VCaP (cell line): ENCODE data around the gene LRRC32.
A peak's percentile ranks its signal among the peaks of the same experiment; 100 is the strongest.

Experiments used
- H3K27ac ChIP-seq: fragments of 450-650 bp; 2 replicates; pipeline ENCODE4 v1.5.1; 2017
- TF ChIP-seq, protein P1 (sequence below): fragments of 450-650 bp; conservative IDR thresholded peaks from 2 replicates; pipeline ENCODE4 v1.5.1; 2017; ENCODE audit warnings: mild to moderate bottlenecking, moderate library complexity

The LRRC32 gene

DNA sequence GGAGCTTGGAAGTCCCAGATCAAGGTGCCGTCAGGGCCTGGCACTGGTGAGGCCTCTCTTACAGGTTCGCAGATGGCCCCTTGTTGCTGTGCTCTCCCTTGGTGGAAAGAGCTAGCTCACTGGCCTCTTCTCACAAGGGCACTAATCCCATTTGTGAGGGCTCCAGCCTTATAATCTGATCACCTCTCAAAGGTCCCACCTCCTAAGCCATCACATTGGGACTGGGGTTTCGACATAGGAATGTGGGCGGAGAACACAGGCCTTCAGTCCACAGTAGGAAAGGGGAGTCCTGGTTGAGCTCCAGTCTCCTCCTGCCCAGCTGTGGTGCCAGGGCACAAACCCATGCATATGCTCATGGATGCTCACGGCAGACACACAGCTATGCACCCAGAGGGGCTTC is 14.0 kb upstream of the LRRC32 start:
- no peak overlapping the region for H3K27ac ChIP-seq
- TF ChIP-seq, protein P1, sequence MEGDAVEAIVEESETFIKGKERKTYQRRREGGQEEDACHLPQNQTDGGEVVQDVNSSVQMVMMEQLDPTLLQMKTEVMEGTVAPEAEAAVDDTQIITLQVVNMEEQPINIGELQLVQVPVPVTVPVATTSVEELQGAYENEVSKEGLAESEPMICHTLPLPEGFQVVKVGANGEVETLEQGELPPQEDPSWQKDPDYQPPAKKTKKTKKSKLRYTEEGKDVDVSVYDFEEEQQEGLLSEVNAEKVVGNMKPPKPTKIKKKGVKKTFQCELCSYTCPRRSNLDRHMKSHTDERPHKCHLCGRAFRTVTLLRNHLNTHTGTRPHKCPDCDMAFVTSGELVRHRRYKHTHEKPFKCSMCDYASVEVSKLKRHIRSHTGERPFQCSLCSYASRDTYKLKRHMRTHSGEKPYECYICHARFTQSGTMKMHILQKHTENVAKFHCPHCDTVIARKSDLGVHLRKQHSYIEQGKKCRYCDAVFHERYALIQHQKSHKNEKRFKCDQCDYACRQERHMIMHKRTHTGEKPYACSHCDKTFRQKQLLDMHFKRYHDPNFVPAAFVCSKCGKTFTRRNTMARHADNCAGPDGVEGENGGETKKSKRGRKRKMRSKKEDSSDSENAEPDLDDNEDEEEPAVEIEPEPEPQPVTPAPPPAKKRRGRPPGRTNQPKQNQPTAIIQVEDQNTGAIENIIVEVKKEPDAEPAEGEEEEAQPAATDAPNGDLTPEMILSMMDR, result no peak

DNA sequence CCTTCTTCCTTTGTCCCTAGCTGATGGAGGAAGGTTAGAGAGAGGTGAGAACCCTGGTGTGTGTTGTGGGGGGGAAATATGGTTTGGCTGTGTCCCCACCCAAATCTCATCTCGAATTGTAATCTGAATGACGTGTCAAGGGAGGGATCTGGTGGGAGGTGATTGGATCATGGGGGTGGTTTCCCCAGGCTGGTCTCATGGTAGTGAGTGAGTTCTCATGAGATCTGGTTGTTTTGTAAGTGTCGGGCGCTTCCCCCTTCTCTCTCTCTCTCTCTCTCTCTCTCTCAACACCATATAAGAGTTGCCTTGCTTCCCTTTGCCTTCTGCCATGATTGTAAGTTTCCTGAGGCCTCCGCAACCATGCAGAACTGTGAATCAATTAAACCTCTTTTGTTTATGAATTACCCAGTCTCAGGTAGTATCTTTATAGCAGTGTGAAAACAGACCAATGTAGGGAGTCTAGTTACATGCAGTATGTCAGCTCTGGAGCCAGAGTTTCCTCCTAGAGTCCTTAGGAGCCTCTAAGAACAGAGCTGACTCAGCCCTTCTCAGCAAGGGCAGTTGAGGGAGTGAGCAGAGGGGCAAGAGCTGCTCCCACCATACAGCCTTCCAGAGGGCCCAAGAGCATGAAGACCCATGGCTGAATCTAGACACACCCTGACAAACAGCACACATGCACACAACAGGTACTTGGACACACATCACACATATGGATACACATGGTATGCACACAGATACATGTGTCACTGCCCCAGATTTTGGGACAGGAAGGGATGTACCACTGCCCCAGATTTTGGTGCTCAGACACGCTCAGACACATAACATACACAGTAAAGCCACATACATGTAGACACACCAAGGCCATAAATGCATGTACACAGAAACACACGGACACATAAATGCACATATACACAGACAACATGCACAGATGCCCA is 12.9 kb upstream of the LRRC32 start:
- TF ChIP-seq, protein P1, result no peak

DNA sequence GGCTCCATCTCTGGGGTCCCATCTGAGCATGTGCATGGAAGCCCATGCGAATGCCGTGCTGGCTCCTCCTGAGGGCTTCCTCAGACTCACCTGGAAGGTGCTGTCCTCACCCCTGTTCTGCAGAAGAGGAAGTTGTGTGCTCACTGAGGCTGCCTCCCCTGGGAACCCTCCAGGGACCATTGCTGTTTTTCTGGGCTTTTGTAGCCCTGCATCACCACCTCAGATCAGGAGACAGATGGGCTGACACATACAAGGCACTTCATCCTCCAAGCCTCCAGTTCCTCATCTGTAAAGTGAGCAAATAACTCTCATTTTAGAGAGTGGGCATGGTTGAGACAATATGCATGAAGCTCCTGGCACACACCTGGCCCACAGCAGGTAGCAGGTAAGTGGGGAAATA is 12.1 kb upstream of the LRRC32 start:
- no peak overlapping the region for H3K27ac ChIP-seq
- TF ChIP-seq, protein P1, result no peak

More for the DNA sequence above, 12.9 kb upstream of the LRRC32 start:
- H3K27ac ChIP-seq, result no peak overlapping the region

DNA sequence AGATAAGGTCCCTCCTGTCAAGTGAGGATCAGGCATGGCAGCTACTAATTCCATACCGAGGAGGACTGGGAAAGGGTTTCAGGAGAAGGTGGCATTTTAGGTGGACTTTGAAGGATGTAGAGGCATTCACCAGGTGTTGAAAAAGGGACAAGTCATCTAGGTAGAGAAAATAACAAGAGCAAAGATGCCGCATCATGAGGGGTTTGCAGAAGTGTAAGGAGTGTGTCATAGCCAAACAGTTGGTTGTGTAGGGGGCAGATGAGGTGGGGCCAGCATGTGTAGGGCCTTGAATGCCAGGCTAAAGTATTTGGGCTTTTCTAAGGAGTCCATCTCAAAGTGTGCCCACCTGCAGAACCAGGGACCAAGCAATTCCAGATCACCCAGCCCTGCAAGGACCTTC is 11.6 kb upstream of the LRRC32 start:
- TF ChIP-seq, protein P1, result no peak
- H3K27ac ChIP-seq, result no peak overlapping the region

DNA sequence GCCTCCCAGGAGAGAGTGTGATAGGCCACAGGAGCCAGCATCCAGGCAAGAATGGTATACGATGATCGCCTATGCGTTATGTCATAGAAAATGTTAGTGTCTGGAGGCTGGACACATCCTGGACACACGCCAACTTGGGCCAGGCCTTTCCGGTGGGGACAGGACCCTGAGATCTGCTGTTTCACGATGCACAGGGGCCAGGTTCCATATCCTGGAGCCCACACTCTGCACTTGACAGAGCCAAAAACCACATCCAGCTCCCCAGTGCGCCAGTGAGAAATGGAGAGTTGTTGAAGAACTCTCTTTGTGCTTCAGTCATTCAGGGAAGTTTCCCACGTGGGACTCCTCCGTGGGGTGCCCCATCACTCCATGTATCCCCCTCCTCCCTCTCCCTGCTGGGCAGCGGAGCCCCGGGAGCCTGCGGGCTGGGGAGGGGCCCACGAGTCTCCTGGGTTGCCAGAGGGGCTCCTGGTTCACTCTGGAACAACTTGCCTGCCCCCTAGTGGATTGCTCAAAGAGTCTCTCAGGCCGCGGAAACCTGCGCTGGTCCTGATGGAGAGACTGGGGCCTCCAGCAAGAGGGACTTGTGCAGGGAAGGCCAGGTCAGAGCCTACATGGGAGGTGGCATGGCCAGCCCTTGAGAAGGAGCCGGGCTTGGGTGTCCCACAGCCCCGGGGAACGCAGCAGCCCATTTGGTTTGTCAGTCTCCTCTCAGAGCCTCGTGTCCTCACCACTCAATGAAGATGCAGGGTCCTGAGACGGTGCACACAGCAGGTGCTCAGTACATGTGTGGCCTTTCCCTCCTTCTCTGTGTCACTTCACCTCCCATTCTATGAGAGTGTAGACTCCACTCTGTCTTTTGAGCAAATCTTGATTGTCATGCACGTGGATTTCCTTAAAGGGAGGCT is 10.2 kb upstream of the LRRC32 start:
- H3K27ac ChIP-seq, result no peak overlapping the region
- TF ChIP-seq, protein P1, result peak; percentile 96

DNA sequence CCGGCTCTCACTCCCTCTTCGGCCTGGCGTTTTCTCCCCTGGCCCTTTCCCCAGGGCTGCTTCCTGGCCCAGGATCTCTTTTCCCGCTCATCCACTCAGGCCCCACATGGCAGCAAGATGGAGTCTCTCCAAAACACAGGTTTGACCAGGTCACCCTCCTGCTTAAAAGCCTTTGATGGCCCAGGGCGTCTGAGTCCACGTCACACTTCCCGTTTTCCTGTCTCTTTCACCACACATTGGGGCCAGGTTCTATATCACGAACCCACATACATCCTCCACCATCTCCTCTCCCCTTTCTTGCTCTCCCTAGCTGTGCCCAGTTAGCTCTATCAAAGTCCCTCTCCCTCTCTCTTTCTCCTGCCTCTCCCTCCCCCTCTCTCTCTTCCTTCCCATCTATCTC is 7.8 kb upstream of the LRRC32 start:
- TF ChIP-seq, protein P1, result no peak
- H3K27ac ChIP-seq, result no peak overlapping the region

DNA sequence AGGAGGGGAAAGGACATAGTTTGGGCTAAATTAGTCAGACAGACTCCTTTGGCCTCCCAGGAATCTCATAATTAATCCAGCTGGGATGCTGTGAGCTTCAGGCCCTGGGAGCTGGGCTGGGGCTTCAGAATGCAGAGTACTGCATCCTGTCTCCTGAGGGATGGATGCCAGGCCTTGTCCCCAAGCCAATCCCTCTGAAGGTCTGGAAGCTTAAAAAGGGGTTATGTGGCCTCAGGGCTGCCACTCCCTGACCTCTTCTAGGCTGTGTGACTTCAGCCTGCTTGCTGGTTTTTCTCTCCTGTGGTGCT is 6.9 kb upstream of the LRRC32 start:
- no peak overlapping the region for H3K27ac ChIP-seq
- TF ChIP-seq, protein P1, result no peak
